ENCODE data around the gene E2F6. TPM values are rescaled to one million over a fixed set of nuclear protein-coding genes. Genes with fewer than 3 reads are reported as not detected.

The E2F6 gene
- total and polyA plus RNA-seq, 4 donors = 3.5 to 7.7 (median 4.8) TPM

DNA sequence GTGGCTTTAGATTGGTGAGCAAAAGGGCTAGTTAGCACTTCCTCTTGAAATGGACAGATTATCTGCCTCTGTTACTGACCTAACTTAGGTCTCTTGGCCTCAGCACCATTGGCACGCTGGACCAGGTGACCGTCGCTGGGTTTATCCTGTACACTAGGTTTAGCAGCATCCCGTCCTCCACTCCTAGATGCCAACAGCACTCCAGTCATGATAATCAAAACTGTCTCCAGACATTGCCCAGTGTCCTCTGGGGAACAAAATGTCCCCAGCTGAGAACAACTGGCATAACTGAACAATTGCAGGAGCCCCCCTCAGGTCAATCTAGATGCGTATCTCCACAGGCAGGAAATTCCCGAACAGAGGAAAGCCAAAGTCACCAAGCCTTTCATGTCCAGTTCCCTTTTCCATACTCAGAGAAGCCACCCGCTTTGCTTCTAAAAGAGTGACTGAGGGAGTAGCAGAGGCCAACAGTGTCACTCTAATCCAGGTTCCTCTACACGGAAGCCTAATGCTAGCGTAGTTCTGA lies 27.3 kb downstream of the E2F6 start:
- no peak for DNase-seq (ENCODE audit: low spot score)
- no peak overlapping the region for H3K4me3 ChIP-seq (ENCODE audit: low read depth in 1 of 3, low read length in 3 of 3)
- H3K9ac ChIP-seq (ENCODE audit: low read depth in 1 of 2, low read length in 2 of 2) = no peak overlapping the region
- 96% methylated on average over 9 of the region's 9 CpGs for WGBS
- no peaks in the 10 kb centered on the region for H3K9me3 ChIP-seq (ENCODE audit: control insufficient read depth in 4 of 4, low read length in 3 of 4)
- peaks cover 0 to 2% (median under 1%) of the 10 kb centered on the region in 4 donors for H3K36me3 ChIP-seq (ENCODE audit: control insufficient read depth in 4 of 4, insufficient read depth in 3 of 4, low read depth in 1 of 4, low read length in 3 of 4)
- H3K27me3 ChIP-seq (ENCODE audit: control insufficient read depth in 4 of 4, insufficient read depth in 4 of 4, low read length in 3 of 4) = no peaks in the 10 kb centered on the region
- H3K4me1 ChIP-seq (ENCODE audit: control insufficient read depth in 4 of 4, insufficient read depth in 4 of 4, low read length in 3 of 4) = no peaks in the 10 kb centered on the region
- no peak for TF ChIP-seq FOXA2 (IDR thresholded peaks at IDR 0.05)
- no peak for TF ChIP-seq HNF4A (conservative IDR thresholded peaks at IDR 0.05)
- no peak for TF ChIP-seq NR2F2 (IDR thresholded peaks at IDR 0.05)
- TF ChIP-seq, protein P1, sequence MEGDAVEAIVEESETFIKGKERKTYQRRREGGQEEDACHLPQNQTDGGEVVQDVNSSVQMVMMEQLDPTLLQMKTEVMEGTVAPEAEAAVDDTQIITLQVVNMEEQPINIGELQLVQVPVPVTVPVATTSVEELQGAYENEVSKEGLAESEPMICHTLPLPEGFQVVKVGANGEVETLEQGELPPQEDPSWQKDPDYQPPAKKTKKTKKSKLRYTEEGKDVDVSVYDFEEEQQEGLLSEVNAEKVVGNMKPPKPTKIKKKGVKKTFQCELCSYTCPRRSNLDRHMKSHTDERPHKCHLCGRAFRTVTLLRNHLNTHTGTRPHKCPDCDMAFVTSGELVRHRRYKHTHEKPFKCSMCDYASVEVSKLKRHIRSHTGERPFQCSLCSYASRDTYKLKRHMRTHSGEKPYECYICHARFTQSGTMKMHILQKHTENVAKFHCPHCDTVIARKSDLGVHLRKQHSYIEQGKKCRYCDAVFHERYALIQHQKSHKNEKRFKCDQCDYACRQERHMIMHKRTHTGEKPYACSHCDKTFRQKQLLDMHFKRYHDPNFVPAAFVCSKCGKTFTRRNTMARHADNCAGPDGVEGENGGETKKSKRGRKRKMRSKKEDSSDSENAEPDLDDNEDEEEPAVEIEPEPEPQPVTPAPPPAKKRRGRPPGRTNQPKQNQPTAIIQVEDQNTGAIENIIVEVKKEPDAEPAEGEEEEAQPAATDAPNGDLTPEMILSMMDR (IDR thresholded peaks at IDR 0.05; ENCODE audit: low read depth, low read length, missing input control) = no peak
- TF ChIP-seq GABPA (IDR thresholded peaks at IDR 0.05 in 1 of 2, conservative IDR thresholded peaks at IDR 0.05 in 1 of 2) = no peak
- TF ChIP-seq EGR1 (IDR thresholded peaks at IDR 0.05; ENCODE audit: low read depth in 2 of 2) = no peak
- TF ChIP-seq SP1 (IDR thresholded peaks at IDR 0.05) = no peak
- no peak overlapping the region for H3K27ac ChIP-seq (ENCODE audit: low read depth in 1 of 2, low read length in 2 of 2)

DNA sequence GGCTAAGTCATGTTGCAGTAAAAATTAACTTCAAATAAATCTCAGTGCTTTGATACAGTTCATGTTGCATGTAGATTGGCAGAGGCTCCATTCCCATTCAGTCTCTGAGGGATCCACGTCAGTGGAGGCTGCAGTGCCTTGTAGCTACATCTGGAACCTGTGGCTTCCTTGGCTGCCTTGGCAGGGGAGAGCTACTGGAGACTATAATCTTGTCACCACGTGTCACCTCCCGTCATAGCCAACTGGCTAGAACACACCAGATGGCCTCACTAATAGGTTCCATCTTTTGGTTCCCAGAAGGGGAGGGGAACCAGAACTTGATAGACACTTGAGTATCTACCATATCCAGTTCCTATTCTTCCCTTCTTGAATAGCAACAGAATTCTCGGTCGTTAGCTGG lies 28.4 kb downstream of the E2F6 start:
- Histone ChIP-seq H3K27ac (ENCODE audit: low read depth in 1 of 2, low read length in 2 of 2) (no peak overlapping the region), H3K9me3 (ENCODE audit: control insufficient read depth in 4 of 4, low read length in 3 of 4) (no peaks in the 10 kb centered on the region), H3K4me1 (ENCODE audit: control insufficient read depth in 4 of 4, insufficient read depth in 4 of 4, low read length in 3 of 4) (no peaks in the 10 kb centered on the region), H3K36me3 (ENCODE audit: control insufficient read depth in 4 of 4, insufficient read depth in 3 of 4, low read depth in 1 of 4, low read length in 3 of 4) (no peaks in the 10 kb centered on the region), H3K9ac (ENCODE audit: low read depth in 1 of 2, low read length in 2 of 2) (no peak overlapping the region), H3K4me3 (ENCODE audit: low read depth in 1 of 3, low read length in 3 of 3) (no peak overlapping the region), H3K27me3 (ENCODE audit: control insufficient read depth in 4 of 4, insufficient read depth in 4 of 4, low read length in 3 of 4) (no peaks in the 10 kb centered on the region)
- no peak for TF ChIP-seq JUND (IDR thresholded peaks at IDR 0.05)
- no peak for TF ChIP-seq TAF1 (conservative IDR thresholded peaks at IDR 0.05)
- no peak for TF ChIP-seq FOXA1 (IDR thresholded peaks at IDR 0.05)
- TF ChIP-seq, protein P2, sequence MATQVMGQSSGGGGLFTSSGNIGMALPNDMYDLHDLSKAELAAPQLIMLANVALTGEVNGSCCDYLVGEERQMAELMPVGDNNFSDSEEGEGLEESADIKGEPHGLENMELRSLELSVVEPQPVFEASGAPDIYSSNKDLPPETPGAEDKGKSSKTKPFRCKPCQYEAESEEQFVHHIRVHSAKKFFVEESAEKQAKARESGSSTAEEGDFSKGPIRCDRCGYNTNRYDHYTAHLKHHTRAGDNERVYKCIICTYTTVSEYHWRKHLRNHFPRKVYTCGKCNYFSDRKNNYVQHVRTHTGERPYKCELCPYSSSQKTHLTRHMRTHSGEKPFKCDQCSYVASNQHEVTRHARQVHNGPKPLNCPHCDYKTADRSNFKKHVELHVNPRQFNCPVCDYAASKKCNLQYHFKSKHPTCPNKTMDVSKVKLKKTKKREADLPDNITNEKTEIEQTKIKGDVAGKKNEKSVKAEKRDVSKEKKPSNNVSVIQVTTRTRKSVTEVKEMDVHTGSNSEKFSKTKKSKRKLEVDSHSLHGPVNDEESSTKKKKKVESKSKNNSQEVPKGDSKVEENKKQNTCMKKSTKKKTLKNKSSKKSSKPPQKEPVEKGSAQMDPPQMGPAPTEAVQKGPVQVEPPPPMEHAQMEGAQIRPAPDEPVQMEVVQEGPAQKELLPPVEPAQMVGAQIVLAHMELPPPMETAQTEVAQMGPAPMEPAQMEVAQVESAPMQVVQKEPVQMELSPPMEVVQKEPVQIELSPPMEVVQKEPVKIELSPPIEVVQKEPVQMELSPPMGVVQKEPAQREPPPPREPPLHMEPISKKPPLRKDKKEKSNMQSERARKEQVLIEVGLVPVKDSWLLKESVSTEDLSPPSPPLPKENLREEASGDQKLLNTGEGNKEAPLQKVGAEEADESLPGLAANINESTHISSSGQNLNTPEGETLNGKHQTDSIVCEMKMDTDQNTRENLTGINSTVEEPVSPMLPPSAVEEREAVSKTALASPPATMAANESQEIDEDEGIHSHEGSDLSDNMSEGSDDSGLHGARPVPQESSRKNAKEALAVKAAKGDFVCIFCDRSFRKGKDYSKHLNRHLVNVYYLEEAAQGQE (IDR thresholded peaks at IDR 0.05) = no peak
- no peak for TF ChIP-seq RAD21 (IDR thresholded peaks at IDR 0.05)
- TF ChIP-seq FOXA2 (IDR thresholded peaks at IDR 0.05) = no peak
- TF ChIP-seq, protein P1 (IDR thresholded peaks at IDR 0.05; ENCODE audit: low read depth, low read length, missing input control) = no peak
- WGBS = 86% methylated on average over 5 of the region's 5 CpGs
- no peak for DNase-seq (ENCODE audit: low spot score)
